Astrocyte of the spinal cord (primary cell): Measurements from ENCODE around the gene NRP2.

ENCODE experiments used
- DNase-seq: peaks from one replicate; pipeline ENCODE4 v3.0.0; 2011; ENCODE audit warnings: low read depth, low spot score
- H3K4me3 ChIP-seq: 2 replicates; pipeline ENCODE4 v1.5.1; 2011; ENCODE audit warnings: low read depth, mild to moderate bottlenecking, low read length, moderate library complexity
- CTCF ChIP-seq: IDR thresholded peaks from 2 replicates; pipeline ENCODE4 v1.5.1; 2012; ENCODE audit warnings: low read depth, mild to moderate bottlenecking, low read length, inconsistent platforms
- in situ Hi-C: cut with HindIII; loops from 2 replicates; pipeline ENCODE4 v1.10.0; 2017; ENCODE audit warnings: low sequenced_read_pairs

NRP2 gene

GRCh38 chr2:205785507-205786260 is 103.4 kb downstream of the NRP2 start:
- no peak overlapping the region for H3K4me3 ChIP-seq
- no peak for TF ChIP-seq CTCF
- no peak for DNase-seq
- in situ Hi-C loops, result no loop called here

GRCh38 chr2:205786976-205787375 is 104.7 kb downstream of the NRP2 start:
- H3K4me3 ChIP-seq, result no peak overlapping the region
- no peak for DNase-seq
- no peak for TF ChIP-seq CTCF
- in situ Hi-C loops, result no loop called here

GRCh38 chr2:205787761-205788160 is 105.5 kb downstream of the NRP2 start:
- no peak for TF ChIP-seq CTCF
- no peak overlapping the region for H3K4me3 ChIP-seq
- in situ Hi-C loops, result no loop called here
- DNase-seq, result no peak

- DNase-seq, result no peak
- in situ Hi-C loops, result no loop called here
- no peak overlapping the region for H3K4me3 ChIP-seq
- no peak for TF ChIP-seq CTCF
Measured at GRCh38 chr2:205789906-205790305, 107.6 kb downstream of the NRP2 start.

- in situ Hi-C loops, result no loop called here
Measured at GRCh38 chr2:205792908-205793307, 110.6 kb downstream of the NRP2 start.

GRCh38 chr2:205796805-205797313 is 114.6 kb downstream of the NRP2 start:
- no peak for DNase-seq
- in situ Hi-C loops, result no loop called here
- no peak for TF ChIP-seq CTCF
- H3K4me3 ChIP-seq, result no peak overlapping the region

More at GRCh38 chr2:205792908-205793307, 110.6 kb downstream of the NRP2 start:
- H3K4me3 ChIP-seq, result no peak overlapping the region
- TF ChIP-seq CTCF, result no peak
- no peak for DNase-seq
